Smooth muscle cell (in vitro differentiated cells): Measurements from ENCODE around the gene LAMC3. TPM values are rescaled to one million over a fixed set of nuclear protein-coding genes. Genes with fewer than 3 reads are reported as not detected.

Experiments
- DNase-seq: peaks from one replicate; lab custom pipeline; 2025; ENCODE audit not compliant: unreplicated experiment; lab: John Stamatoyannopoulos, UW
- H2AFZ ChIP-seq: fragments of 200-600 bp; sonication (generic); 2 replicates; pipeline ENCODE4 v1.6.0; 2016; ENCODE audit warnings: antibody characterized with exemption, low read depth, mild to moderate bottlenecking
- H3F3A ChIP-seq: fragments of 200-600 bp; sonication (generic); 2 replicates; pipeline ENCODE4 v1.6.0; 2017; ENCODE audit warnings: antibody characterized with exemption, low read depth
- H3K27ac ChIP-seq: fragments of 200-600 bp; sonication (generic); 2 replicates; pipeline ENCODE4 v1.5.1; 2016; ENCODE audit warnings: low read depth, mild to moderate bottlenecking
- H3K27me3 ChIP-seq: fragments of 200-600 bp; sonication (generic); 2 replicates; pipeline ENCODE4 v1.6.1; 2016; ENCODE audit warnings: low read depth, mild to moderate bottlenecking
- H3K36me3 ChIP-seq: fragments of 200-600 bp; sonication (generic); 2 replicates; pipeline ENCODE4 v1.5.1; 2016; ENCODE audit warnings: low read depth
- H3K4me1 ChIP-seq: fragments of 200-600 bp; sonication (generic); 2 replicates; pipeline ENCODE4 v1.5.1; 2016; ENCODE audit warnings: low read depth
- H3K4me2 ChIP-seq: fragments of 200-600 bp; sonication (generic); 2 replicates; pipeline ENCODE4 v1.6.0; 2016; ENCODE audit warnings: mild to moderate bottlenecking
- H3K4me3 ChIP-seq: fragments of 200-600 bp; sonication (generic); 2 replicates; pipeline ENCODE4 v1.5.1; 2016; ENCODE audit warnings: mild to moderate bottlenecking
- H3K79me2 ChIP-seq: fragments of 200-600 bp; sonication (generic); 2 replicates; pipeline ENCODE4 v1.6.0; 2016; ENCODE audit warnings: low read depth, mild to moderate bottlenecking
- H3K9ac ChIP-seq: fragments of 200-600 bp; sonication (generic); 2 replicates; pipeline ENCODE4 v1.6.0; 2016; ENCODE audit warnings: low read depth
- H3K9me3 ChIP-seq: fragments of 200-600 bp; sonication (generic); replicated peaks from 2 replicates; pipeline ENCODE4 v1.5.1; 2016; ENCODE audit warnings: low read depth
- H4K20me1 ChIP-seq: fragments of 200-600 bp; sonication (generic); 2 replicates; pipeline ENCODE4 v1.6.0; 2016; ENCODE audit warnings: low read depth
- WGBS: methylation state at CpG from one replicate; pipeline ENCODE4 v1.1.7; 2016; ENCODE audit warnings: low lambda C conversion rate; 5-methylcytosine and 5-hydroxymethylcytosine counted together
- polyA plus RNA-seq: library from polyadenylated mRNA; unstranded; fragments of >200 nt; fragmentation: Nextera tagmentation; extraction: Ambion mirVana; gene quantifications from 2 replicates; pipeline ENCODE4 v1.2.1, GENCODE V29; 2016
- total RNA-seq: library from RNA; depleted of rRNA; stranded (reverse); fragments of >200 nt; gene quantifications from 2 replicates; pipeline ENCODE4 v1.2.3, GENCODE V29; 2014
- TF ChIP-seq, protein P1 (sequence below): fragments of 200-600 bp; sonication (generic); IDR thresholded peaks from 2 replicates; pipeline ENCODE4 v1.5.1; 2017; ENCODE audit warnings: borderline replicate concordance, mild to moderate bottlenecking, antibody characterized with exemption; ENCODE audit not compliant: insufficient read depth, poor library complexity, severe bottlenecking

Gene LAMC3
- total and polyA plus RNA-seq, 2 experiments from 2014 or later, result 21.3 to 72.0 TPM

DNA sequence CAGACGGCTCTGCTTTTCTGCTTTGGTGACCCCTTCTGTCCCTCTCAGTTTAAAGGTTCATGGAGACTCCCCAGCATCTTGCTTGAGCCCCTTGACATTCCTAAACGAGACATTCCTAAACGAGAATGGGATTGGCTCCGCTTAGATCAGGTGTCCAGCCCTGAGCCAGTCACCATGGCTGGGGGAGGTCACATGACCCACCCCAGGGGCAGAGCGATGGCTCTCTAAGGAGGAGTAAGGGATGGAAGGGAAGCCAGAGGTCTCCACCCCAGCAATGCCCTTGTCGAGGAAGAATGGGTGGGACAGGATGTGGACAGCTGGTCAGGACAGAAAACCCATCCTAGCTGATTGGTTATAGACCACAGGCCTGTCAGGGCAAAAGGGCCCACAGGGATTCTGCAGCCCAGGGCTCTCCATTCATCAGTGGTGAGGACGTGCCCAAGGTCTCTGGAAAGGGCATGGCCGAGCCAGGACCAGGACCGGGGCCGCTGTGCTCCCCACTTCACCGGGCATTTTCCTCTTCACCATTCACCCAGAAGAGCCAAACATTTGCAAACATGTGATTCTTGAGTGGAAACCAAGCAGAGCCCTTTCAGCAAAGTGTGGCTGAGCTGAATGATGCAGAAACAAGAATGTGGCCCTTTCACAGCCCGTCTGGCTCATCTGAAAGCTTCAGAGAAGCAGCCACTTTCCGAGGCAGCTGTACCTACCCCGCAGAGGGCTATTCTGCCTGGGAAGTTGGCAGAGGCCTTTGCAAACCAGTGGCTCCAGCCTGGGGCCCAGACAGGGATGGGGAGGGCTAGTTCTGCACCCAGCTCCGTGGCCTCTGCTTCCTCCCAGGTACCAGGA, 67.6 kb downstream of the LAMC3 start:
- no peaks in the 10 kb centered on the region for H3K79me2 ChIP-seq

DNA sequence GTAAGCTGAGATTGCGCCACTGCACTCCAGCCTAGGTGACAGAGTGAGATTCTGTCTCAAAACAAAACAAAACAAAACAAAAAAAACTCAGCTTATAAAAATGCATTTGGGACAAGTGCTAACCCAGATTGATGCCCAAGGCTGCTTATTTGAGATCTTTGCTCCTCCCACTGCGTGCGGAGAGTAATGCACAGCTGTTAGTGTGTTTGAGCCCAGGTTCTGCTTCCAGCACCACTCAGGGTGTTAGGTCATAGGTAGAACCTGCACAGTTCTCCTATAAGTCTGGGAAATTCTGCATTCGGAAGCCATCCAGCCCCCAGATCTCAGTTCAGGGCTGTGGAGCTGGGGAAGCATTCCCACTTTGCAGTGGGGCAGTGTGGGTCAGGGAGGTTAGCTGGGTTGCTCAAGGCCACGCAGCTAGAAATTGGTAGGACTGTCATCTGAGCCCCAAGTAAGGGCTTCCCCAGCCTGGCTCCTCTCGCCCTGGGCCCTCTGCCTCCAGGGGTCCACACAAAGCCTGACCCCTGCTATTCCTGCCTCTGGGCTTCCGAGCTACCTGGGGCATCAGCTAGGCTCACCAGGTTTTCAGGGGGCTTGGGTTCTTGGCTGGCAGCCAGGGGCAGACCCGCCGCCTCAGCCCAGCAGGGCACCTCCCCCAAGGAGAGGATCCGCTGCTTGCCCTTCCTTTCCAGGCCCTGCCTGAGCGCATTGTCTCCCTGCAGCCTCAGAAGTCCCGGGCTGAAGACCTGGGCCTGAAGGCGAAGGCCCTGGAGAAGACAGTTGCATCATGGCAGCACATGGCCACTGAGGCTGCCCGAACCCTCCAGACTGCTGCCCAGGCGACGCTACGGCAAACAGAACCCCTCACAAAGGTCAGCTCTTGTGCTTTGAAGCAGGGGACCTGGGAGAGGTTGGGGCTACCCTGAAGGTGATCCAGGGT, 69.7 kb downstream of the LAMC3 start:
- TF ChIP-seq, protein P1, sequence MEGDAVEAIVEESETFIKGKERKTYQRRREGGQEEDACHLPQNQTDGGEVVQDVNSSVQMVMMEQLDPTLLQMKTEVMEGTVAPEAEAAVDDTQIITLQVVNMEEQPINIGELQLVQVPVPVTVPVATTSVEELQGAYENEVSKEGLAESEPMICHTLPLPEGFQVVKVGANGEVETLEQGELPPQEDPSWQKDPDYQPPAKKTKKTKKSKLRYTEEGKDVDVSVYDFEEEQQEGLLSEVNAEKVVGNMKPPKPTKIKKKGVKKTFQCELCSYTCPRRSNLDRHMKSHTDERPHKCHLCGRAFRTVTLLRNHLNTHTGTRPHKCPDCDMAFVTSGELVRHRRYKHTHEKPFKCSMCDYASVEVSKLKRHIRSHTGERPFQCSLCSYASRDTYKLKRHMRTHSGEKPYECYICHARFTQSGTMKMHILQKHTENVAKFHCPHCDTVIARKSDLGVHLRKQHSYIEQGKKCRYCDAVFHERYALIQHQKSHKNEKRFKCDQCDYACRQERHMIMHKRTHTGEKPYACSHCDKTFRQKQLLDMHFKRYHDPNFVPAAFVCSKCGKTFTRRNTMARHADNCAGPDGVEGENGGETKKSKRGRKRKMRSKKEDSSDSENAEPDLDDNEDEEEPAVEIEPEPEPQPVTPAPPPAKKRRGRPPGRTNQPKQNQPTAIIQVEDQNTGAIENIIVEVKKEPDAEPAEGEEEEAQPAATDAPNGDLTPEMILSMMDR, result no peak
- H3K27me3 ChIP-seq, result no peaks in the 10 kb centered on the region
- no peak overlapping the region for H3K4me3 ChIP-seq
- no peaks in the 10 kb centered on the region for H3K79me2 ChIP-seq
- no peaks in the 10 kb centered on the region for H3K9me3 ChIP-seq
- no peaks in the 10 kb centered on the region for H3F3A ChIP-seq
- no peaks in the 10 kb centered on the region for H3K36me3 ChIP-seq
- H3K4me2 ChIP-seq, result no peak overlapping the region
- H2AFZ ChIP-seq, result no peak overlapping the region
- no peak overlapping the region for H3K9ac ChIP-seq
- no peaks in the 10 kb centered on the region for H3K4me1 ChIP-seq
- no peak overlapping the region for H3K27ac ChIP-seq
- no peaks in the 10 kb centered on the region for H4K20me1 ChIP-seq
- WGBS, result 98% methylated on average over 17 of the region's 17 CpGs
- no peak for DNase-seq

More for the DNA sequence above, 67.6 kb downstream of the LAMC3 start:
- Histone ChIP-seq H3K36me3 (no peaks in the 10 kb centered on the region), H3K9ac (no peak overlapping the region), H3K27ac (no peak overlapping the region), H3K4me2 (no peak overlapping the region), H4K20me1 (no peaks in the 10 kb centered on the region), H3K4me3 (no peak overlapping the region), H3F3A (no peaks in the 10 kb centered on the region), H3K27me3 (no peaks in the 10 kb centered on the region), H3K4me1 (no peaks in the 10 kb centered on the region), H3K9me3 (no peaks in the 10 kb centered on the region), H2AFZ (no peak overlapping the region)
- DNase-seq, result no peak
- TF ChIP-seq, protein P1, result no peak
- WGBS, result 91% methylated on average over 15 of the region's 15 CpGs

DNA sequence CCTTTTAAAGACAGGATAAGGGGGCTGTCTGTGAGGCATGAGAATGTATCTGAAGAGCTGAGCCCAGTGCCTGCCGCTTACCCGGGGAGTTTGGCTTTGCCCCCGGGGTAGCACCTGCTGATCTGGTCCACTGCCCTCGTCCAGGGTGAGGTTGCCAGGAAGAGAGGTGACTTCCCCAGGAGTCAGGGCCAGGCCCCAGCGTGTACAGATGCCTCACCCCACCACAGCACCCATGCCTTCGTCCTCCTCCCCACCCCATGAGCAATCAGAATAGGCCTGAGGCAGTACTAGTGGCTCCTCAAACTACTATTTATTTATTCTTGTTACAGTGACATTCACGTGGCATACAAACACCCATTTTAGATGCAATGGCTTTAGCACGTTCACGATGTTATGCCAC, 71.6 kb downstream of the LAMC3 start:
- TF ChIP-seq, protein P1, result no peak
- no peaks in the 10 kb centered on the region for H3K27me3 ChIP-seq

More for the DNA sequence above, 71.6 kb downstream of the LAMC3 start:
- Histone ChIP-seq H3K9me3 (no peaks in the 10 kb centered on the region), H2AFZ (no peak overlapping the region), H3K27ac (no peak overlapping the region), H3K4me3 (no peak overlapping the region), H3F3A (no peaks in the 10 kb centered on the region), H3K36me3 (no peaks in the 10 kb centered on the region), H3K4me2 (no peak overlapping the region), H3K4me1 (no peaks in the 10 kb centered on the region), H4K20me1 (no peaks in the 10 kb centered on the region), H3K79me2 (no peaks in the 10 kb centered on the region), H3K9ac (no peak overlapping the region)
- WGBS, result 72% methylated on average over 9 of the region's 9 CpGs
- DNase-seq, result no peak
